NOMO-1 treated with DMSO at 0.1 percent for 48 hours (cell line): Measurements from ENCODE around the gene GRAMD2B.
A peak's percentile ranks its signal among the peaks of the same experiment; 100 is the strongest.
"Not testable (repeated sequence)": the region's sequence is repeated elsewhere in the genome, so short reads cannot be mapped to it uniquely, and the experiment has no call there.

Experiments used
- DNase-seq: peaks from one replicate; lab custom pipeline; 2025; ENCODE audit not compliant: unreplicated experiment; lab: John Stamatoyannopoulos, UW

The GRAMD2B gene

DNA sequence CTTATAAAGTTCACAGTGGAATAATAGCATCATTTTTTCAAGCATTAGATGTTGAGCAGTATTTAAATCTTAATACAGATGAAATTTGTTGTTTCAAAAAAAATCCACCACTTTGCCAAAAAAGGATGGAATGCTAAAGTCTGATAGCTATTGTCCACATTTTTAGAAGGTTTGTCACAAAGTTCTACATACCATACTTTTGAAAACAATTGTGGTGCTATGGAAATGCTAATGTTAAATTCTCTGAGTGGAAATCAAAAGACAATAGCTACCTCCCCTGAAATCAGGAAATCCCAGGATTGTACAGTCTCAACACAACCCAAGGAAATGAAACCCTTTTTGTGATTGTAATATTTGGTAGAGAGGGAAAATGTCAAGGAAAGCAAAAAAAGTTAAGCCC is 19.3 kb upstream of the GRAMD2B start:
- DNase-seq, result no peak

DNA sequence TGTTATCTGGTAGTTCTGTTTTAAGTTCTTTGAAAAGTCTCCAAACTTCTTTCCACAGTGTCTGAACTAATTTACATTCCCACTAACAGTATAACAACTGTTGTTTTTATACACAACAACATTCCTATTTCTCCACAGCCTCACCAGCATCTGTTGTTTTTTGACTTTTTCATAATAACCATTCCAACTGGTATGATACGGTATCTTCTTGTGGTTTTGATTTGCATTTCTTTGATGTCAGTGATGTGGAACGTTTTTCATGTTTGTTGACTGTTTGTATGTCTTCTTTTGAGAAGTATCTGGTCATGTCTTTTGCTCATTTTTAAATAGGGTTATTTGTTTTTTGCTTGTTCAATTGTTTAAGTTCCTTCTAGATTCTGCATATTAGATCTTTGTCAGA is 12.6 kb upstream of the GRAMD2B start:
- no peak for DNase-seq

DNA sequence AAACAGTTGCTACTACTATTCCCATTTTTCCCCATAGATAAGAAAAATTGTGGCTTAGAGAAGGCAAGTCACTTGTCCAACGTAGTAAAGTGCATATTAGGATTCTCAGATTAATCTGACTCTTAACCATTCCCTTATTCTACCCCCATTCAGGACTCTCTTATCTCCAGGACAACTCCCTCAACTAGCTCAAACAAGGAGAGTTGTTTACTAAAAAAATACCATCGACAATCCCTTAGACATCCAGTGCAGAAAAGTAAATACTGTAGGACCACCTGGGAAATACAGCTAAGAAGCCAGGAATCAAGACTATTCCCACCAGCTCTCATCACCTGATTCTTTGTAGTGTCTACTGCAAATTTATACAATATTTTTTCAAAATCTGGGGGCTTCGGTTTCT is 9.4 kb upstream of the GRAMD2B start:
- no peak for DNase-seq

DNA sequence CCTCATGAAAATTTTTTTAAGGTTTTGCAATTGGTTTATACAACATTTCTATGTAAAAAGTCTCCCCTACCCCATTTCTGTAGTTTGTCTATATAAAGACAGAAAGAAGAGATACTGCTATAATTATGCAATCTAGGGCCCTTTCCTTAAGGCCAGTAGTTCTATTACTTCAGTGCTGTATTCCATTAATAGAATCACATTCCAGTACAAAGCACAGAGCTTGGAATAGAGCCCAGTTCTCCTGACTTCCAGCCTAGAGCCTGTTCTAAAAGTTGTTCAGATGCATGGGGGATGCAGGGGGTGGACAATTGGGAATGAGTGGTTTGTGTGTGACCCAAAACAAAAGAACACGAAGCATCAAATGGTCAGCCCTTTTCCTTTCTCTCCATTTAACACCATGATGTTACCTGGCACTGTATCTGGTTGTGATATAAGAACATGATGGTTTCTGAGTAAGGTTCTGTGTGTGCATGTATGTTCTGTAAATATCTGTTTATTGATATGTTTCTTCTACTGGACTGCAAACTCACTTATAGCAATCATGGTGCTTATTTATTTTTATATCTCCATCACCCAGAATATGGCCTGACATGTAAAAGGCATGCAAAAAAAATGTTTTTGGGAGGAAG is 8.2 kb upstream of the GRAMD2B start:
- DNase-seq, result no peak

DNA sequence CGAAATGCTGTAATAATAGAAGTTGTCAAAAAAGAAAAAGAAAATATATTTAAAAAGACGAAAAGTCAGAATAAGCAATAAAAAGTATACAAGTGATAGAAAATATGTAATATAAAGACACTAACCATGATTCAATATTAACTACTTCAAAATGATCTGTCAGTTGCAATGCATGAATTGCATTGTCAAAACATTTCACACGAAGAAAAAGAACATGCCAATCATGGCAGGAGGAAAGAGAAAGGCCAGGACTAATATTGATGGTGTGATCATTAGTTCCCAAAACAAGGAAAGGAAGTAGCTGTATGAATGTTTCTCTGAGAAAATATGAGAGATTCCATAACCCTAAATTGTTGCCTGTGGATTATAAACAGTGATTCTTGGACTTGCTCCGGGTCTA is 7.4 kb upstream of the GRAMD2B start:
- no peak for DNase-seq

DNA sequence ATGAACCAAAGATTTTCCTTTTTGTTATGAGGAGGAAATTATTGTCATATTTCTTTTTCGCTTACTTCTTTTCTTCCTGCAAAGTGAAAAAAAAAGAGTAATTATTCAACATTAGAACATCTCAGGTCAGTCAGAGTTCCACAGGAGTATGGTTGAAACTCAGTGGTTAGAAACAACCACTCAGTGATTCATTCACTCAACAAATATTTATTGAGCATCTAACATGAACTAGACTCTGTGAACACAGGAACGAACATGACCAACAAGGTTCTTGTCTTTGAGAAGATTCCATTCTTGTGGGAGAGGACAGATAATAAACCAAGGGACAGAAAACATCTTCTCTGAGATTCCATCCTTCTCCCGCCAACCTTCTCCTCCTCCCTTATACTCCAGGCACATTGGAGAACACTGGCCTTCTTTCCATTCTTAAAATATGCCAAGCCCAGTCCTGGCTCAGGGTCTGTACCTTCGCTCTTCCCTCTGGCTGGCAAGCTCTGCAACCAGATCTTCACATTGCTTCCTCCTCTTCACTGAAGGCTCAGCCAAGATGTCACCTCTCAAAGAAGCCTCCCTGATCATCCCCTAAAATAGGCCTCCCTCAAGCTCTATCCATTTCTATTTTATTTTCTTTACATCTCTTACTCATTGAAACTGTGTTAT is 6.8 kb upstream of the GRAMD2B start:
- no peak for DNase-seq

DNA sequence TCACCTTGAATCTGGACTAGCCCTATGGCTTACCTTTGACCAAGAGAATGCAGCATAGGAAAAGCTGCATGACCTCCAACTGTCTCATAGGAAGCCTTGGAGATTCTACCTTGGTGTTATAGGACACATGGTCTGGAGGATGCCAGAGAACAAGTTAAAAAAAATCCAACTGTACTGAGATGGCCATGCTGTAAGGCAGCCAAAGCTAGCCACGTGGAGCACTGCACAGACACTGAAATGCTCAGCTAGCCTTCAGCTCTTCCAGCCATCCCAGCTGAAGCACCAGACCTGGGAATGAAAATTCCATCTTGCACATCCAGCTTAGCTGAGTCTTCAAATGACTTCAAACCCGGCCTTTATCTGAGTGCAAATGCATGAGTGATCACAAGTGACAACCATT is 6.0 kb upstream of the GRAMD2B start:
- no peak for DNase-seq

DNA sequence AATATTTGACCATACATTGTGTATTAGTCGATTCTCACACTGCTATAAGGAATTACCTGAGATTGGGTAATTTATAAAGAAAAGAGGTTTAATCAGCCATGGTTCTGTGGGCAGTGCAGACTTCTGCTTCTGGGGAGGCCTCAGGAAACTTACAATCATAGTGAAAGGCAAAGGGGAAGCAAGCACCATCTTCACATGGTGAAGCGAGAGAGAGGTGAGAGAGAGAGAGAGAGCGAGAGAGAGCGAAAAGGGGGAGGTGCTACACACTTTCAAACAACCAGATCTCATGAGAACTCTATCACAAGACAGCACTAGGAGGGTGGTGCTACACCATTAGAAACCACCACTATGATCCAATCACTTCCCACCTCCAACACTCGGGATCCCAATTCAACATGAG is 4.1 kb upstream of the GRAMD2B start:
- DNase-seq, result no peak

DNA sequence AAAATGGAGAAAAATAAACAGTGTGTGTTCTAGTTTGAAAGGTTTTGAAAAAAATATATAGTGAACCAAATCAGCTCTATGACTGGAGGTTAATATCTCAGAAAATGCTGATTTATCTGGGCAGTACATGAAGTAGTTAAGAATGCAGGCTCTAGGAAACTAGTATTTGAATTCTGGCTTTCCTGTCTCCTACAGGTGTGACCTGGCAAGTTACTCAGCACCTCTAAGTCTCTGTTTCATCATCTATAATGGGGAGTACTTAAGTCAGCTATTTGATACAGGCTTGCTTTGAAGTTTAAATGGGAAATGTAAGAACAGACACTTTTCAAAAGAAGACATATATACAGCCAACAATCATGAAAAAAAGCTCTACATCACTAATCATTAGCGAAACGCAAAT is 5.2 kb downstream of the GRAMD2B start:
- no peak for DNase-seq

DNA sequence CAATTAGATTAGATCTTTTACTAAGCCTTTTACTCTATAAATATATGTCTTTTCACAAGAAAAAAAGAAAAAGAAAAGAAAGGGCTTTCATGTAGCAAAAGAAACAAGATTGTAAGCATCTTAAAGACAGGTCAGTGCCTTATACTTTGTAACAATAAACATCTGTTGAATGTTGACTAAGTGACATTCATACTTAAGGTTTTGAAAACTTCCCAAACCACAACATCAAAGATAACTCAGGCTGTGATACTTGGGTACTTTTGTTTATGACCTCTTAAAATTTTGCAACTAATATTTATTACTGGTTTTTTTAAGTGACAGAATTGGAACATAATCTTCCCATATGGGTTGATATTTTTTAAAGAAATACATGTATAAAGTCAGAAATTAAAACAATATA is 7.4 kb downstream of the GRAMD2B start:
- no peak for DNase-seq

DNA sequence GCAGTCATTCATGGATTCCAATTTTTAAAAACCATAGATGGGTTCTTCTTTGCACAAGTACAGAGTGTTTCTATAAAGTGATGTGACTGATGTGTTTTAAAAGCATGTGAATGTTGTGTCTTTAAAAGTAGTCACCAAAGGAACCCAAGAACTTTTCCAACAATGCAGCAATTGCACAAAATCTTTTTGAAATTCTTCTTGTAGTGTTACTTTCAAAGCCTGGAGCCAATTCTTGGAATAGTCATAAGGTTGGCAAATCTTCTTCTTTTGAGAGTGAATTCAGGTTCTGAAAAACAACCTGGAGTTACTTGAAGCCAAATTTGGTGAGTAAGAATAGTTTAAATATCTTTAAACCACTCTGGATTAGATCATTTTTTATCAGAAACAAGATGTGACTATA is 10.5 kb downstream of the GRAMD2B start:
- DNase-seq, result no peak

DNA sequence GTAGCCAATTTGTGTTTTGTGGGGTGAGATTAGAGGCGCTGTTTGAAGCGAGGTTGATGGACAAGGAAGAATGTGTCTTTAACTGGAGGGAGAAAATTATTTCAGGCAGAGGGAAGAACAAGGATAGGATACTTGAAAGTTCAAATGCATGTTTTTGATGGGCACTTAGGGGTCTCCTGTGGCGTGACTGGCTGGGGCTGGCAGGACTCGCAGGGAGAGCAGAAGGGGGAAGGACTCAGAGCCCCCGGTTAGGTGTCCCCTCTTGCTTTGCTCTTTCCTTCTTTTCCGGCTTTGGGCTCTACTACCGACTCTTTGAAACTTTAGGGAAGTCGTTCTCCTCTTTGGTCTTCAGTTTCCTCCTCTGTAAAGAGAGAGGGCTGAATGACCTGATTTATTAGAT is 12.1 kb downstream of the GRAMD2B start:
- DNase-seq, result no peak

DNA sequence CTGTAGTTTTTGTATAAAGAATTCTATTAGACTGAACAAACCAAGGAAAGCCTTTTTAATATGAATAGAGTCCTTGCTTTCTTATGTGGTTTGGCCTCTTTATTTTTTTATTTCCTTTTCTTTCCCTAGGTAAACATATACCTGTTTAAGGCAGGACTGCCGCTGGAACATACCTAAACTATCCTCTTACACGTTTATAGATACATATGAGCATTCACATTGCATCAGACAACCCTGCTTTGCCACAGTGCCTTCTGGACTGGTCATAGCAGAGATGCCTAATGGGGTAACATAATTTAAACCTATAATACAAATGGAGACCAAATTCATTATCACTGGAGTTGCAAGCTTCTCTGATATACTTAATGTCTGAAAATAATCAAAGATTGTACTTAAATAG is 12.5 kb downstream of the GRAMD2B start:
- no peak for DNase-seq

DNA sequence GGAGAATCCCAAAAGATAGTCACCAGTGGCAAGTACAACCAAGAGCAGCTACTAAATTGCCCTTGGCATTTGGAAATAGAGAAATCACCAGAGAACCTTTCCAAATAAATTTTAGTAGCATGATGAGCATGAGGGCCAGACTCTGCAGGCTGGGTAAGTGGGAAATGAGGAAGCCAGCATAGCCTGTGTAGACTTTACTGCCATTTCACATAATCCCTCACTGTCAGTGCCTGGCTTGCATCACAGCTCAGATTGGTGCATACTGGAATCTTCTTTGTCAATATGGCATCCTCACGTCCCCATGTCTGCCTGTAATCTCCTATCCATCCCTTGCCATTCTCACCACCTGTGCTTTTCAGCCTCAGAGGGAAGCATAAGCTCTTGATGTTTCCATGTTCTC is 14.5 kb downstream of the GRAMD2B start:
- peak; percentile 21 for DNase-seq

DNA sequence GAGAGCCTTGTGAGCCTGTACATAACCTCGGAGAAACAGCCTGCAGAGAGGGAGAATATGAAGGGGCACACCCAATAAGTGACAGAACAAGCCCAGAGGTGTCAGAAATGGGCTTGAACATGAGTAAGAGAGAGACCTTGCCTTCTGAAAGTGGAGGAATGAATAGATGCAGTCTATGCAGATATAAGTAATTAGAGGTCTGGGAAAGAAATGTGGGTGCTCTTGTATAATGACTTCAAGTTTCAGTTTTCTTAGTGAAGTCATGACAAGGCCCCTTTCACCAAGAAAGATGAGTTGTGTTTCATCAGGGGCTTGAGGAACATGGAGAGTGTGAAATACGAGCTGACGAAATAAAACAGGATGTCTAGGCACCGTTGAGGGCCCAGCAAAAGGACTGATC is 15.1 kb downstream of the GRAMD2B start:
- DNase-seq, result no peak

DNA sequence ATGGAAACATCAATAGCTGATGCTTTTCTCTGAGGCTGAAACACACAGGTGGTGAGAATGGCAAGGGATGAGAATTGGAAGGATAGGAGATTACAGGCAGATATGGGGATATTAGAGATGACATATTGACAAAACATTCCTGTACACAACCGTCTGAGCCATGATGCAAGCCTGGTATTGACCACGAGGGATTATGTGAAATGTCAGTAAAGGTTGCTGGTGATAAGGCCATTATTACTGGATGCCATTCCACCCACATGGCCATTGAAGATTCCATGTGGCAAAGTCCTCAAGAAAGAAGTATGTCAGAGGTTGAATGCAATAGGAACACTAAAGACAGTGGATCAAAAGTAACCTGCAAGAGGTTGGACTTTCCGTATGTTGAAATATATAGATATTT is 15.7 kb downstream of the GRAMD2B start:
- no peak for DNase-seq

DNA sequence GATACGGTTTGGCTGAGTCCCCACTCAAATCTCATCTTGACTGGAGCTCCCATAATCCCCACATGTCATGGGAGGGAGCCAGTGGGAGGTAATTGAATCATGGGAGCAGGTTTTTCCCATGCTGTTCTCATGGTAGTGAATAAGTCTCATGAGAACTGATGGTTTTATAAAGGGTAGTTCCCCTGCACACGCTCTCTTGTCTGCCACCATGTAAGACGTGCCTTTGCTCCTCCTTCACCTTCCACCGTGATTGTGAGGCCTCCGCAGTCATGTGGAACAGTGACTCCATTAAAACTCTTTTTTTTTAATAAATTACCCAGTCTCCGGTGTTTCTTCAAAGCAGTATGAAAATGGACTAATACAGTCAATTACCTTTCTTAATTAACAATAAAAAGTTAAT is 16.5 kb downstream of the GRAMD2B start:
- DNase-seq, result not testable (repeated sequence)

DNA sequence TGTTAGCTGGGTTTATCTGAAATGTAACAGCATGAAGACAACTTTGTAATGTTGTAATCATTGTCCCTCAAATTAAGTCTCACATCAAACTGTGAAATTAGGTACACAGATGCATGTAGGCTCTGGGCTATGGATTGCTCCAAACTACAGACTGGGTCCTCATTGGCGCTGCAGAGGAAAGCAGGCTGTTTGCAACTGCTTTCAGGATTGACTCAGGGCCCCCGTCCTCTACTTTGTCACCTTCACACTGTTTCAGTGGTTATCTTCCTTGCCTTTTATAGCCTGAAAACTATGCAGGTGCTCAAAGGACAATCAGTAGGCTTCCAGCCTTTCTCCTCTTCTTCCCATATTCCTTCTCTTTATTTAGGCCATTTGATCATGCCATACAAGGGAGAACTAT is 18.0 kb downstream of the GRAMD2B start:
- DNase-seq, result no peak

DNA sequence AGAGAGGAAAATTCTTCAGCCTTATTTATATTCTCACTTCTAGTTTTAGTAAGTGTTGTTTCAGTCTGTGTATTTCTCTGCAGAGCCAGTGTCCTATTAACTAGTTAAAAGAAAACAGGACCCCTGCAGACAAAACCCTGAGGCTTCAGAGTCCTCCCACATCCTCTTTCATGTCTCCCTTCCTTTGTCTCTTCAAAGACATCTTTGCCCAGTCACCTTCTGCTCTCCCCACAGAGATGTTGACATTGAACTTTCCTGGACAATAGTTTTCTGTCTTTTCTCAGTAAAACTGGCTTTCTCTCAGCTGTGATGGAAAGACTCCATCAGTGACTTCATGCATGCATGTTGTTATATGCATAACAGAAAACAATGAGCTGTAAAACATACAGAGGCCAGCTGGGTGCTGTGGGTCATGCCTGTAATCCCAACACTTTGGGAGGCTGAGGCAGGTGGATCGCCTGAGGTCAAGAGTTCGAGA is 20.2 kb downstream of the GRAMD2B start:
- no peak for DNase-seq

DNA sequence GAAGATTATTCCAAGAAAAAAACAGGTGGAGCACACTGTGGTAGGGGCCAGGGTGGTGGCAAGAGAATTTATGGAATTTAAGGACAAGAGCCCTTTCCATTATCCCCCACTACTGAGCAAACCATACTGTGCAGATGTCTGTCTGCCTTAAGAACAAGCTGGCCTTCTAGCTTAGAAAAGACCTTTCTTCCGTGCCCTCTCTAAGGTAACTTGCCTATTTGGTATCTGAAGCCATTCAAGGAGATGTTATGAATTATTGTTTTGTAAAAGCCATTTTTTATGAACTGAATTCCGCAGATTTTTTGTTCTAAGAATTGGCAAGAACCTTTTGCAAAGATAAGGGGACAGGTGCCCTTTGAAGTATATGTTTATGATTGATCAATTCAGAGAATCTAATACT is 20.9 kb downstream of the GRAMD2B start:
- DNase-seq, result no peak

DNA sequence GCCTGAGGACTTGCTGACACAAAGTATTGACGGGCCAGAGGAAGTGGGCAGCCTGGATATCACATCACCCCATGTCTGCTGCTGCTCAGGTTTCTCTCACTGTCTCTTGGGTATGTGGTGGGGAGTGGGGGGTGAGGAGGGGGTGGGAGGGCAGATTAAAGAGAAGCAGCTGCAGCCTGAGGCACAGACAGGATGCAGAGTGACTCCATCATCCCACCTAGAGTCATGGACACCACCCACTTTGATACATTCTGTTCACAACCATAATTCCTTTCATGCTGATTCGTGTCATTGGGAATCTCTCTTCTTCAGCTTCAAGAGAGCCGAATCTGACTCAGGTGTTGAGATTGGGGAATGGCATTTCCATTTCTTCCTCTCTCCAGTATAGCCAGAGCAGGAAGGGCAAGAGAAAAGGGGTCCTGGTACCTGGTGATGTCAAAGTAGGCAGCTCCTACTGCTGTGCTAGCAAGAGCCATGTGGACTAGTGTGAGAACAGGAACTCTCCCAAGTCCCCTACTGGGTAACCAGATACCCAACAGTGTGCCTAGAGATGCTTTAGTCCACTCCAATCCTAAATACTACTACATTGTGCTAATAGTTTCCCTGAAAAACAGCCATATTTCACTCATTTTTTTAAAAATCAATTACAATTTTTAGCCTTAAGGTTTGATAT is 22.4 kb downstream of the GRAMD2B start:
- no peak for DNase-seq

DNA sequence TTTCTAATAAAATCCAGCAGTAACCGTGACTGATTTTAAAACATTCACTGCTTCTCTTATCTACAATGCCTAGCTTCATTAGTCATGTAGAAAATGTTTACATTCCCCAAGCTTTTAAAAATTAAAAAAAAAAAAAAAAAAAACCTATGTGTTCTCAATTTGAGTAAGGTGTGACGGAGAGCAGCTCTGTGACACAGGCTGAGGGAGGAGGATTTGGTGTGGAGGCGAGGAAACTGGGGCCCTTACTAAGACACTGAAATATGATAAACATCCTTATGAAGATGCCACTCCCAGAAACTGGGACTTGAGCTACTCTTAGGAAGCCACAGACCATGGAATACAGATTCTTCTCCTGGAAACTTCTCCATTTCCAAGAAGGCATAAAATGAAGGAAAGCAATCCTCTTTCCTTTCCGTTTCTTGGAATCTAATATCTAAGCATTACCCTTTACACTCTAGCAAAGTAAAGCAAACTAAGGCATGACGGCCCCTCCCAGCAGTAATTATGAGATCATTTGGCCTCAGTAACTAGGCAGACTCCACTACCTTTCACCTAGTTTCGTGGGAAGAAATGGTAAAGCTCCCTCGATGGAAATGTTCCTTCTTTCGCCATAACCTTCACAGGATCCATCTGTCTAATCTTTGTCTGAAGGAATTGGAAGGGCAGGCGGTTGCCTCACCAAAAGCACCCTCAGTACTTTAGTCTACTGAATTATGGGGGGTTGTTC is 23.5 kb downstream of the GRAMD2B start:
- no peak for DNase-seq
